GM12878 (cell line): ENCODE data around the gene PLXNA4. TPM values are rescaled to one million over a fixed set of nuclear protein-coding genes. Genes with fewer than 3 reads are reported as not detected.

Experiments used
- ATAC-seq: fragments of 200-7000 bp; cut with Tn5 transposase; 3 replicates; pipeline ENCODE4 v1.9.1; 2020; ENCODE audit warnings: mild to moderate bottlenecking, moderate library complexity
- BruUV-seq: library from RNA; stranded (reverse); fragments of 400-500 nt; replicated peaks from 2 replicates; lab custom pipeline; 2021; lab: Mats Ljungman, UMichigan
- CTCF ChIA-PET: fragments of 300-600 bp; sonication (Branson Sonifier 250); formaldehyde crosslinking; extraction: SDS; loops from one replicate; lab custom pipeline; 2021; ENCODE audit warnings: inconsistent platforms; lab: Yijun Ruan, JAX
- POLR2A ChIA-PET: fragments of 350-600 bp; formaldehyde crosslinking; extraction: SDS; loops from one replicate; lab custom pipeline; 2021; ENCODE audit warnings: inconsistent platforms; lab: Charles Lee
- RAD21 ChIA-PET: fragments of 300-600 bp; sonication (Branson Sonifier 250); formaldehyde crosslinking; loops from one replicate; lab custom pipeline; 2023; ENCODE audit warnings: antibody characterized with exemption; ENCODE audit not compliant: unreplicated experiment; lab: Charles Lee
- SMC1A ChIA-PET: fragments of 300-600 bp; sonication (Branson Sonifier 250); formaldehyde crosslinking; loops from one replicate; lab custom pipeline; 2023; ENCODE audit not compliant: unreplicated experiment, uncharacterized antibody; lab: Charles Lee
- DNase-seq: peaks from one replicate; pipeline ENCODE4 v3.0.0-alpha.2; 2011; ENCODE audit warnings: low read depth, low spot score
- FAIRE-seq: peaks from 3 replicates; lab custom pipeline; 2011; peaks lifted over from hg19 to GRCh38; lab: Jason Lieb, UNC
- H2AFZ ChIP-seq: 2 replicates; pipeline ENCODE4 v1.6.0; 2011; ENCODE audit warnings: low read depth, low read length, control low read depth; ENCODE audit not compliant: control insufficient read depth
- H3K27ac ChIP-seq: 2 replicates; pipeline ENCODE4 v1.5.1; 2011; ENCODE audit warnings: control low read depth; ENCODE audit not compliant: control insufficient read depth, insufficient read depth
- H3K27me3 ChIP-seq, 2 experiments: replicated peaks in 1 of 2; 2 replicates each; pipeline versions ENCODE4 v1.6.0 to v1.6.1; 2011; ENCODE audit warnings: low read length in 1 of 2; ENCODE audit not compliant: control insufficient read depth in 2 of 2, insufficient read depth in 2 of 2
- H3K36me3 ChIP-seq, 2 experiments: 2 replicates each; pipeline ENCODE4 v1.5.1; 2011; ENCODE audit warnings: low read length in 1 of 2; ENCODE audit not compliant: control insufficient read depth in 2 of 2, insufficient read depth in 2 of 2
- H3K4me1 ChIP-seq: 2 replicates; pipeline ENCODE4 v1.6.1; 2011; ENCODE audit warnings: mild to moderate bottlenecking, low read length, moderate library complexity, mixed read lengths; ENCODE audit not compliant: control insufficient read depth, insufficient read depth
- H3K4me2 ChIP-seq: 2 replicates; pipeline ENCODE4 v1.6.0; 2011; ENCODE audit warnings: control low read depth; ENCODE audit not compliant: control insufficient read depth, insufficient read depth
- H3K4me3 ChIP-seq: fragments of 200-600 bp; sonication (generic); 2 replicates; pipeline ENCODE4 v1.5.1; 2016
- H3K79me2 ChIP-seq: 2 replicates; pipeline ENCODE4 v1.6.0; 2011; ENCODE audit warnings: low read length; ENCODE audit not compliant: control insufficient read depth, insufficient read depth
- H3K9ac ChIP-seq: 2 replicates; pipeline ENCODE4 v1.8.0; 2011; ENCODE audit warnings: low read length, control low read depth, mixed read lengths; ENCODE audit not compliant: control insufficient read depth, insufficient read depth
- H3K9me3 ChIP-seq: replicated peaks from 3 replicates; pipeline ENCODE4 v1.5.1; 2011; ENCODE audit warnings: mild to moderate bottlenecking, low read length; ENCODE audit not compliant: control insufficient read depth, insufficient read depth
- H4K20me1 ChIP-seq: 2 replicates; pipeline ENCODE4 v1.6.0; 2011; ENCODE audit not compliant: control insufficient read depth, insufficient read depth
- CREB1 ChIP-seq: IDR thresholded peaks from 2 replicates; pipeline ENCODE4 v1.6.1; 2012; ENCODE audit warnings: low read depth, mild to moderate bottlenecking, inconsistent platforms
- ESRRA ChIP-seq: IDR thresholded peaks from 2 replicates; pipeline ENCODE4 v1.6.1; 2012; ENCODE audit warnings: mild to moderate bottlenecking, low read length, improper control_type of control experiment
- KAT2A ChIP-seq: conservative IDR thresholded peaks from 2 replicates; pipeline ENCODE4 v1.6.1; 2011; ENCODE audit warnings: low read depth, low read length; ENCODE audit not compliant: control insufficient read depth
- MLLT1 ChIP-seq: fragments of 450-650 bp; IDR thresholded peaks from 2 replicates; pipeline ENCODE4 v1.6.1; 2016; ENCODE audit warnings: mild to moderate bottlenecking
- NFXL1 ChIP-seq: fragments of 450-650 bp; IDR thresholded peaks from 2 replicates; pipeline ENCODE4 v1.6.1; 2017; ENCODE audit warnings: antibody characterized with exemption, mild to moderate bottlenecking, borderline replicate concordance
- PAX5 ChIP-seq: IDR thresholded peaks from 2 replicates; pipeline ENCODE4 v1.6.1; 2011; ENCODE audit warnings: low read depth, low read length, borderline replicate concordance
- POLR2AphosphoS5 ChIP-seq: IDR thresholded peaks from 2 replicates; pipeline ENCODE4 v1.6.1; 2011; ENCODE audit warnings: mild to moderate bottlenecking, low read length, inconsistent platforms
- RAD51 ChIP-seq: fragments of 450-650 bp; IDR thresholded peaks from 2 replicates; pipeline ENCODE4 v1.6.1; 2016; ENCODE audit warnings: moderate library complexity, mild to moderate bottlenecking, inconsistent platforms
- USF2 ChIP-seq: IDR thresholded peaks from 2 replicates; pipeline ENCODE4 v1.6.1; 2011; ENCODE audit warnings: low read depth, low read length, improper control_type of control experiment, borderline replicate concordance
- WRNIP1 ChIP-seq: IDR thresholded peaks from 2 replicates; pipeline ENCODE4 v1.6.1; 2011; ENCODE audit warnings: low read depth, low read length, improper control_type of control experiment, borderline replicate concordance
- YBX1 ChIP-seq: fragments of 450-650 bp; IDR thresholded peaks from 2 replicates; pipeline ENCODE4 v1.6.1; 2016; ENCODE audit warnings: antibody characterized with exemption
- ZBED1 ChIP-seq: IDR thresholded peaks from 2 replicates; pipeline ENCODE4 v1.6.1; 2016; ENCODE audit warnings: borderline replicate concordance
- ZNF384 ChIP-seq: IDR thresholded peaks from 2 replicates; pipeline ENCODE4 v1.6.1; 2012; ENCODE audit warnings: low read depth, mild to moderate bottlenecking, low read length, improper control_type of control experiment, borderline replicate concordance
- ZNF622 ChIP-seq: fragments of 450-650 bp; IDR thresholded peaks from 2 replicates; pipeline ENCODE4 v1.6.1; 2017; ENCODE audit warnings: mild to moderate bottlenecking, inconsistent platforms
- WGBS: methylation state at CpG from one replicate; pipeline ENCODE4 v1.1.6; 2016; ENCODE audit warnings: low lambda C conversion rate; ENCODE audit not compliant: insufficient replicate concordance, insufficient coverage; ENCODE audit errors: missing lambda C conversion rate; 5-methylcytosine and 5-hydroxymethylcytosine counted together
- in situ Hi-C: fragments of 300-500 bp; cut with MboI; formaldehyde crosslinking; loops from 9 replicates; pipeline ENCODE4 v1.14.3; 2018; ENCODE audit warnings: mixed read lengths
- intact Hi-C: fragments of 100-400 bp; cut with micrococcal nuclease; formaldehyde crosslinking; loops from one replicate; pipeline ENCODE4 v1.14.2; 2022; ENCODE audit not compliant: unreplicated experiment
- polyA plus RNA-seq, 11 experiments: library from polyadenylated mRNA; depleted of rRNA in 4 of 11; unstranded in 6 of 11; stranded (reverse) in 5 of 11; fragments of >200 nt; fragmentation: Nextera tagmentation in 4 of 11; fragmentation: Illumina TruSeq in 1 of 11; extraction: Ambion mirVana in 4 of 11; extraction: Trizol in 1 of 11; gene quantifications; 1 replicate in 1 of 11; 2 replicates in 10 of 11; pipeline versions ENCODE4 v1.2.1 to v1.2.3, GENCODE V29; 2011 to 2016; ENCODE audit warnings: inconsistent platforms in 2 of 11, missing spikeins in 2 of 11, low read depth in 1 of 11
- total RNA-seq, 4 experiments: library from RNA; depleted of rRNA in 3 of 4; stranded (reverse); fragments of >200 nt in 3 of 4; fragmentation: Illumina TruSeq in 1 of 4; extraction: Trizol in 1 of 4; gene quantifications; 2 replicates each; pipeline versions ENCODE4 v1.2.1 to v1.2.3, GENCODE V29; 2013 to 2021

PLXNA4 gene
- total and polyA plus RNA-seq, 10 of the 15 experiments (the other 5 are each of a cell fraction or from before 2014, with no cell fraction given): 0.03 TPM; not detected in 9

DNA sequence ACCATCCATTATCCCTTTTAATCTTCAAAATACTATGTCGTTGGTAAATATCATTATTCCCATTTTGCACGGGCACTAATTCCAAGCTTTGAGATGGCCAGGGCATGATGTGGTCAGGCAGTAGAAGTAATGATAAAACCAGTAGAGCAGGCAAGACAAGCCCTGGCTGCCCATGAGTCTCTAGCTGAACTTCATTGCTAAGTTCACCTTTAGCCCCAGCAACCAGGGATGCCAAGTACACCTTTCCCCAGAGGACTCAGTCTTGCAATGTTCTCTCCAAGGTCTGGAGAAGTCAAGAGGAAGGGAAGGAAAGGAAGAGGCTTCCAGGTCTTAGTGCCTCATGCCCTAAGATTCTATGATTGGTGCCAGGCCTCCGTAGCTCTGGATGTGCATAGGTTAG is 203.2 kb downstream of the PLXNA4 start:
- ChIA-PET POLR2A (no interaction called here), CTCF (no interaction called here), SMC1A (no interaction called here), RAD21 (no interaction called here)
- TF ChIP-seq USF2 (no peak), POLR2AphosphoS5 (no peak), YBX1 (no peak), KAT2A (no peak), NFXL1 (no peak), ESRRA (no peak), RAD51 (no peak), PAX5 (no peak), ZNF384 (no peak), WRNIP1 (no peak), CREB1 (no peak), MLLT1 (no peak), ZNF622 (no peak), ZBED1 (no peak)
- peaks cover 0 to 2% of the 10 kb centered on the region in 2 experiments; a peak in 1 of 4 replicates for H3K27me3 ChIP-seq
- FAIRE-seq: no peak
- H3K79me2 ChIP-seq: no peaks in the 10 kb centered on the region
- no TSS peak for BruUV-seq
- H4K20me1 ChIP-seq: no peaks in the 10 kb centered on the region
- no peak overlapping the region for H3K4me3 ChIP-seq
- H3K9me3 ChIP-seq: no peaks in the 10 kb centered on the region
- no peak overlapping the region for H3K27ac ChIP-seq
- no peak overlapping the region for H3K4me2 ChIP-seq
- intact Hi-C loops: no loop called here
- ATAC-seq: no peak
- no peaks in the 10 kb centered on the region for H3K4me1 ChIP-seq
- no peak overlapping the region for H2AFZ ChIP-seq
- DNase-seq: no peak
- WGBS: 14% methylated on average over 3 of the region's 3 CpGs
- H3K9ac ChIP-seq: no peak overlapping the region
- H3K36me3 ChIP-seq: no peaks in the 10 kb centered on the region
- in situ Hi-C loops: no loop called here
